ENCODE data around the gene MSI2.
"Not testable (repeated sequence)": the region's sequence is repeated elsewhere in the genome, so short reads cannot be mapped to it uniquely, and the experiment has no call there.

MSI2 gene

DNA sequence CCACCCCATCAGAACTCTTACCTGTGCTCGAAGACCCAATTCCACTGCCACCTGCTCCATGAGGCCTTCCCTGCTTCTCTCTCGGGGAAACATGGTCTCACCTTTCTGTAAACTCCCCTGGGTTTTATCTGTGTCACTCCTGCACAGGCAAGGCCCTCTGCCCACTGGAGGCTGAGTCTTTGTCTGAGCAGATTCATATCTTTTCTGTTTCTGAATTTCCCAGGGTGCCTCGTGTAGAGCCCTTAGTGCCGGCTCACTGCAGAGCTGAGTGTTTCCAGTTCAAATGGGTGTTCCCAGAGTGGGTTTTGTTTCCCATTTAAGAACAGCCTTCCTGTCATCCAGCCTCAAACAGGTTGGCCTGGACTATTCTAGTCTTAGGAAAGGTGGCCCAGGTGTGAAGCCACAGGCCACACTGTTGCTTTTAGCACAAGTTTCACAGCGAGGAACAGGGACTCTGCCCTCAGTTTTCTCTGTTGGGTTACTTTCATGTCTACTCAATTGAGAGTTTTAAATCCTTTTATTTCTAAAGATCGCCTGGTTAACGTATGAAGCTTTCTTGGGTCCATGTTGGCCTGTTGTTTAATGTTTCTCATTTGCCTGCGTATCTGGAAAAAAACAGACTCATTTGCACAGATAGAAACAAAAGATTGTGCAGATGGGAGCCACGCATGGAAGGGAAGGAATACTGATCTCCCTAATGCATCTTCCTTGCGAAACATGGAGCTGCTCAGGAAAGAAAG lies 228.7 kb downstream of the MSI2 start:
- no peak for DNase-seq (ENCODE audit: low read depth in 2 of 2)

DNA sequence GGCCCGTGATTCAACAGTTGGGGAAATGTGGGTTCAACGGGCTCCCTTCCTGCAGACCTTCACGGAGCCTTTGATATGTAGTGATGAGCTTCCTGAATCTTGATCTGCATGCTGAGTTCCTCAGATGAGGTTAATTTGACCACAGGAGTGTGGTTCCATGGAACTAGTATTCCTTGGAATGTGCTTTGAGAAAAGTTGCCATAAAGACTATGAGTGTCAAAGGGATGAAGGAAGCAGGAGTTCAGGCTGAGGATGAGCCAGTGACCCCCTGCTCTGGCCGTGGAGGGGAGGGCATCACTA lies 229.2 kb downstream of the MSI2 start:
- DNase-seq (ENCODE audit: low read depth in 2 of 2) = no peak

DNA sequence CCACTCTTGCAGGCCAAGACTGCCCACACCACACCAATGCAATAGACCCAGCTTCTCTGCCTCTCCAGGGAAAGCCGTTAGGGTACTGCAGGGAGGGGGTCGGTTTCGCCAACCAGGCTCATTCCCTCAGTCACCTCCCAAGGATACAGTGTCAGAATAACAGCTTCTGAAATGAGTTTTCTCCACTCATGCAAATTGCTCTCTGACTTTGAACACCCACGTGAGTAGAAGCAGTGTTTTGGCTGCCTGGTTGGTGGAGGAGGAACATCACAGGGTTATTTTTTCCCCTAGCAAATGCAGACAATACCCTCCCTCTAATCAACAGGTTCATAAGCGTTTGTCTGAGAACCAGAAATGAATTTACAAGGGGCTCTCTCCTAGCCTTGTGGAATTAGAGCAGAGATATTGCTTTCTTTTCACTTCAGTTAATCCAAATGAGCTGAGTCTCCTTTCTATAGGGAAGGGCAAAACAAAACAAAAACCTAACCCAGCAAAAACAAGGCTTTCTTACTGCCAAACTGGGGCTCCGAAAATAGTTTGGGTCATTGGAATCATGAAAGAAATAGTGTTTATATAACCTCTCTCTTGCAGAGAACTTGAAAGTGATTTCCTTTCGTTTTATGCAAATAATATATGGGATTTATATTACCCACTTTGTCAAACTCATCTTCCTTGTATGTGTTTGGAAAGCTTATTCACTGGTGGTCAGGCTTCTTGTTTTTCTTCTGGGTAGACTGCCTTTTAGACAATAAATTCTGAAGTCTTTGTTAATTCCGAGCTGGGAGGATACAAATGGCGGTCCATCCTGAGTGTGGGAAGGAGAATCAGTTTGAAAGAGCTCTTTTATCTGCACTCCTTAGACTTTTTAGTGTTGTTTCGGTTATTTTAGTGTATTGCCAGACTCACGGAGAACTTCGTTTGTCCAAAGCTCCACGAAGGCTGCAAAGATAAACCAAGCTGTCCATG lies 229.9 kb downstream of the MSI2 start:
- no peak for DNase-seq (ENCODE audit: low read depth in 2 of 2)

DNA sequence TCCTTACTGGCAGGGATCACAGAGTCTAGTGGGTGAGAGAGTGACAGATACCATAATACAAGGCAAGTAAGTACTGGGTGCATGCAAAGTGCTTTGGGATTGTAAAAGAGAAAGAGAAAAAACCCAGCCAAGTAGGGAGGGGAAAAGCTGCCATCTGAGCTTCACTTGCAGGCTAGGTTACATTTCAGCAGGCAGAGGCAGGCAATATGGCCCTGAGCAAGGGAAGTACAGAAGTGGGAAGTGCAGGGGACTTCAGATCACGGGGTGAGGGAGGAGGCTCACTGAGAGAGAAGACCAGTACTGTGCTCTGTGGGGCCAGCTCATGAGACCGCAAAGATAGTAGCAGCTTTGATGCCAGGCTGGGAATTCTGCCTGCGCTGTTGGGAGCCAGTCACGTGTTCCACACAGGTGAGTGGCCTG lies 230.6 kb downstream of the MSI2 start:
- DNase-seq (ENCODE audit: low read depth in 2 of 2) = no peak

DNA sequence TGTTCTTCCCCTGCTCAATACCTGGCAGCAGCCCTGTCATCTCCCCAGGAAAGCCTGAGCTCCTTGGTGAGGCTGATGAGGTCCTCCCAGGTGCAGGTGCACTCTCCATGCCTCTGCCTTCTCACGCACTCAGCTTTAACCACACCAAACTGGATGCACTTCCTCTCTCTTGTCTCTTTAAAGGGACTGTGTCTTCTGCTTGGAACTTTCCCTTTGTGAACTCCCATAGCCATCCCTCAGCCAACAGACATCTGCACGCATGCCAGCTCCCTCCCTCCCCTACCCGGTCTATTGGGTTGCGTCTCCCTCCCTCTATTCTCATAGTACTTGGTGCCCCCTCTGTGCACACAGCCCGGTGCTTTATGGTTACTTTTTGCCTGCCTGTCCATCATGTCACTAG lies 231.2 kb downstream of the MSI2 start:
- no peak for DNase-seq (ENCODE audit: low read depth in 2 of 2)

DNA sequence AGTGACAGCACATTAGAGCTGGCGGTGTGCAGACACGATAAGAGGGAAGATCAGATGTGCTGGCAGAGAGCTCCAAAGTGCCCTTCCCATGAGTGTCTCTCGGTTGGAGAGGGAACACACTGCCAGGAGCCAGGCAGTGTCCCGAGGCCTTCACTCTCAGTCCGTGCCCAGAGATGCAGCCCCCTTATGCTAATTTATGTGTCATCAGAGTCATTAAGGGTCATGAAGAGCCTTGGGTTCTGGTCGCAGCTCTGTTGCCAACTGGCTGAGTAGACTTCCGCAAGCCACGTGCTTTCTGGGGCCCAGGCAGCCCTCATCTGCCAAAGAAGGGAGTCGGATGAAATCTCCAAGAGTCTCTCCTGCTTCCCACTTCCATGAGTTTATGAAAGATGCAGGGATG lies 232.5 kb downstream of the MSI2 start:
- DNase-seq (ENCODE audit: low read depth in 2 of 2) = no peak

DNA sequence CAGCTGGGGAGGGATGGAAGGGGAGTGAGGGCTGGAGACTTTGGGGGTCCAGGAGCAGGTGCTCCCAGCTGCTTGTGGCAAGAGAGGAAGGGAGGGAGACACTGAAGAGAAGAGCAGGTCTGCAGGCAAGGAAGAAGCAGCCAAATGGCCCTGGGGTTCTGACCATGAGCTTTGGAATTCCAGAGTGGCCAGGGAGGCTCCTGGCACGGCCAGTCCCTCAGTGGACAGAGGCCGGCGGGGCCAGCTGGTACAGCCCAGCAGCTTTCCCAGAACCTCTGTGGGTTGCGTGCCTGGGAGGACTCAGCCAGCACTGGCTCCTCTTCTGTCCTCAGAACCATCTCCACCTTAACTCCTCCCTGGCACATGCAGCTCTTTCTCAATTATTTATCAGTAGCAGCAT lies 233.0 kb downstream of the MSI2 start:
- DNase-seq (ENCODE audit: low read depth in 2 of 2) = no peak

DNA sequence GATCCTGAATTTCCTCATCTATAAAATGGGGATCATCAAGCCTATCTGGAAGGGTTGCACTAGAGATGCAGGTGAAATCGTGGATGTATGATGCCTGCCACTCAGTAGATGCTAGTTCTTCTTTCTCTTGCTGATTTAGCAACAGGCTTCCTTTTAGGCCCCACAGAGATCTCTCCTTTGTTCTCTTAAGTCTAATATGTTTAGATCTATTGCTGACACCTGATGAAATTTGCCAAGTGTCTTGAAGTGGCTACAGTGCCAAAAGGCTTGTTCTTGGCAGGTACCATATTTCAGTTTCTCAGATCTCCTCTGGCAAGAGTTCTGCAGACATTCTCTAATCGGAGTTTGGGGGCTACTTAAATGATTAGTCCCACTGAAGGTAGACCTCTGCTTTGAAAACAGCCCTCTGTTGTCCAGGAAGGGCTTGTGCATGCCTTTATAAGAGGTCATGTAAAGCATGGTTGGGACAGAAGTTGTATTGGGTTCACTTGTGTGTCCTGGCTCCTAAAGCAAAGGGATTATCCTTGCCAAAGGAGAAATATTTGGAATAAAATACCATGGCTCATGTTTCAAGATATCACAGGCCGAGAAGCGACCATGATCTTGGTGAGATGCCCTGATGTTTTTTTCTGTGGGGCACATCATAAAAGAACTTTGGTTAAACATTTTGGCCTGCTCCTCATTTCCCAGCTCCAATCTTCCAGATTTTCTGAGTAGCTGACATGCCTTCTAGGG lies 234.0 kb downstream of the MSI2 start:
- no peak for DNase-seq (ENCODE audit: low read depth in 2 of 2)

DNA sequence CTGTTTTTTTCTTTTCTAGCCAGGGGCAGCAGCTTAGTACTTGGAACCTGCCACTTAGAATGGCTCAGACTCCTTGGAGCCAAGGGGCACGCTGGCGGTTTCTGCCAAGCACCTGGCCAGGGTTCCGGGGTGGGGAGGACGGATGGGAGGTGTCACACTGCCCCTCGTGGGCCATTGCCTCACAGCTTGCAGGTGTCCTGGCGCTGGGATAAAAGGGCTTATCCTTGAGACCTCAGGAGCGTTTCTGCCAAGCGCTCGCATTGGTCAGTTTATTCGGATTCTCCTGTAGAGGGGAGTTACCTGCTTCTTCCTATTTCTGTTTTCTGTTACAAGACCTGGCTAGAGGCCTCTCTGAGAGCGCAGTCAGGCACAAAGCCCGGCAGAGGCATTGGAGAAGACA lies 234.6 kb downstream of the MSI2 start:
- DNase-seq (ENCODE audit: low read depth in 2 of 2) = no peak

DNA sequence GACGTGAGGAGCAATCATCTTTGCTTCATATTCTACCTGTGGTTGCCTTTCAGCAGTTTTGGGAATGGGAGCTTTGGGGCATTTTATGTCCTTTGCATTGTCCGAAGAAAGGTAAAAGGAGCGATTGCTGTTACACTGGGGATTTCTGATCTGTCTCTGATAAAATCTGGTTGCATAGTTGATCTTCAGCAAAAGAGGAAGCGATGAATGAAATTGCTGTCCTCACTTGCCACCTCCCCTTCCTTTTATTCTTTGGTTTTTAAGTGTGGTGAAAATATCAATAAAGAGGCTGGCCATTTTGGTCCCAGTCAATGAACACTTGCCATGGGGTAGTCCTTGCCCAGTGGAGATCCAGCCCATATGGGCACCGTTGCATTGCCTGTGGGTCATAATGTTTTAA lies 236.8 kb downstream of the MSI2 start:
- DNase-seq (ENCODE audit: low read depth in 2 of 2) = no peak

DNA sequence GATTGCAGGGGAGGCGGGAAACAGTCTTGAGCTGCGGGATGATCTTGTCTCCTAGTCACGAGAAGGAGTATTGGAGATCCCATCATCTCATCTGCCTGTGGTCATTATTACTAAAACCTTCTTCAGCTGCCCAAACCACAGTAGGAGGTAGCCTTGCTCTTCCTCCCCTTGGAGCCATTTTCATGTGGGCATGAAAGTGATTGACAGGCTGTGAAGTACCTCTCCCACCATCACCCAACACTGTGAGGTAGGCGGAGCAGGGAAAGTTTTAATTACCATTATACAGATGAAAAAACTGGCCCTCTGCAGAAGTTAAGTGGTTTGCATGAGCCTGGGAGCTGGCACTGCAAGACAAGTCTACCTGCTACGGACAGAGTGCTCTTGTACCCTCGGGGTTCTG lies 237.3 kb downstream of the MSI2 start:
- DNase-seq (ENCODE audit: low read depth in 2 of 2) = no peak

DNA sequence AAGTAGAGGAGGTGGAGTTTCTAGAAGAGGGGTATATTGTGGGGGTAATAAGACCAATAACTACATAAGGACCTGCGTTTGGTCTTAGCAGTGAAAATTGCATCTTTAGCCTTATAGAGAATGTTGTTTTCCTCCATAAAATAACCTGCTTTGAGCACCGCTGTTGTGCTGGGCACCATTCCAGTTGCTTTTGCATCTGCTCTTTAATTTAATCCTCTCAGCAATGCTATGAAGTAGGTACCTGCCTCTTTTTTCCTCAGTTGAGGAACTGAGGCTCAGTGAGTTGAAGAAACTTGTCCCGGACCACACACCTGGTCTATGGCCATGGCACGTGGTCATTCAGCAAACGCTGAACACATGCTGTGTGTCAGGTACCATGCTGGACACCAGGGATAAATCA lies 238.1 kb downstream of the MSI2 start:
- no peak for DNase-seq (ENCODE audit: low read depth in 2 of 2)

DNA sequence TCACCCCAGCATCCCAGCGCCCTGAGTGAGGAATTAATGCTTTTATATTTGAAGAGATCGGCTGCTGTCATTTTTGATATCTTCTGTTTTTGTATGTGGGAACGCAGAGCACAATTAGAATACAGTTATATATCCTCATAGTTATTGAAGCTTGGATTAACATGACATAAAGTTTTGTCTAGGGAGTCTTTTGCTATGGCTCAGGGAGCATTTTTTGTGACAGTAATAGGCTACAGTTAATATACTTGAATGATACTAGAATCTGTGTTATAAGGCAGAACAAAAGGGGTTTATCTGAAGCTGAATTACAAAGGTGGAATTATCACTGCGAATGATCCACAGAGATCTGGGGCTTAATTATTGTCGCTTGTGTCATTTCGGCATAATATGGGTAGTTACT lies 239.4 kb downstream of the MSI2 start:
- no peak for DNase-seq (ENCODE audit: low read depth in 2 of 2)

DNA sequence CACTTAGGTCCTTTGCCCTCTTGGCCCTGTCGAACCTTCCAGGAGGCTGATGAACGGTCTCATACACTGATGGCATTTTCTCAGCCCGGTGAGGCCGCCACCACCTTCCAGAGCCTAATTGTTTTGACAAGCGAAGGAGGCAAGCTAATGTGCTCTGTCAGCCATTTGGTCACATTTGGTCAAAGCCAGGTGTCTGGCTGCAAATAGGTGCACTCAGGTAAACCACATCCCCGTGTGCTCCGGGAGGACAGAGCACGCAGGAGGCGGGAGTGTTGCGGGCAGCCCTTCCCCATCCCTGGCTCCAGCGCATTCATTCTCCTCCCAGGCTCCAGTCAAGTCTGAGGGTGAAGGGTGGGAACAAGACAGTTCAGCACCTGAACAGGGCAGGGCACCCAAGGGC lies 240.1 kb downstream of the MSI2 start:
- no peak for DNase-seq (ENCODE audit: low read depth in 2 of 2)

DNA sequence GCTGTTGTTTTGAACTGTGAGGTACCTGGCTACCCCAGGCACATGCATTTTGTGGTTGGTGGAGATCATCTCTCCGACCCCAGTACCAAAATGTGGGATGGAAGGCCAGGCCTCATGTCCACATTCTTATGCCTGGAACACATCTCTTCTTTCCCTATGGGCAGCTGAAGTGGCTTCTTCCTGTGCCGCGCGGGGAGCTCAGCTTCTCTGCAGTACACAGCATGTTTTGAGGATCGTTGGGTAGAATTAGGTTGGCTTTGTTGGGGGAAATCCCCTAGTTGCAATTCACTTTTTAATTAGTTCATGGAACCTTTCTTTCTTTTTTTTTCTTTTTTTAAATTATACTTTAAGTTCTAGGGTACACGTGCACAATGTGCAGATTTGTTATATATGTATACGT lies 242.1 kb downstream of the MSI2 start:
- DNase-seq (ENCODE audit: low read depth in 2 of 2) = no peak

DNA sequence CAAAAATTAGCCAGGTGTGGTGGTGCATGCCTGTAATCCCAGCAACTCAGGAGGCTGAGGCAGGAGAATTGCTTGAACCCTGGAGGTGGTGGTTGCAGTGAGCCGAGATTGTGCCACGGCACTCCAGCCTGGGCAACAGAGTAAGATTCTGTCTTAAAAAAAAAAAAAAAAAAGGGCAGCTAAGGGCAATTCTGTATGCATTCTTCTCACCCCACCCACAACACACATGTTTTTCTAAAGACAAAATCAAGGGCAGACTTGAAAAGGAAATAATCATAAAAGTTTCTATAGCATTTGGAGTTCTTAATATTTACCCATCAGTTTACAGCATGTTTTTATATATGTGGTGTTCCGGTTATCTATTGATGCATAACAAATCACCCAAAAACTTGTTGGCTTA lies 242.9 kb downstream of the MSI2 start:
- not testable (repeated sequence) for DNase-seq (ENCODE audit: low read depth in 2 of 2)

DNA sequence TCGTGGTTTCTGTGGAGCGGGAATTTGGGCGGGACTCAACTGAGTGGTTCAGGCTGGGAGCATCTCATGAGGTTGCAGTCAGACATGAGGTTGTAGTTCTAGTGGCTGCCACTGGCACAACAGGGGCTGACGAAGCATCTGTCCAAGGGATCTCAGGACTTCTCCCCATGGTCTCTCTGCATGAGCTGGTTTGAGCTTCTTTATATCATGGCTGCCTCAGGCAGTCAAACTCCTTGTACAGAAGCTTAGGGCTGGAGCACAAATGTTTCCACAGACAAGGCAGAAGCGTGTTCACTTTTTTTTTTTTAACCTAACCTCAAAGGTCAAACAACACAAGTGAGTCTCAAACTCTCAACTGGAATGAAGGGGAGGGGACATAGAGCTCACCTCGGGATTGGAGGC lies 243.3 kb downstream of the MSI2 start:
- DNase-seq (ENCODE audit: low read depth in 2 of 2) = no peak

DNA sequence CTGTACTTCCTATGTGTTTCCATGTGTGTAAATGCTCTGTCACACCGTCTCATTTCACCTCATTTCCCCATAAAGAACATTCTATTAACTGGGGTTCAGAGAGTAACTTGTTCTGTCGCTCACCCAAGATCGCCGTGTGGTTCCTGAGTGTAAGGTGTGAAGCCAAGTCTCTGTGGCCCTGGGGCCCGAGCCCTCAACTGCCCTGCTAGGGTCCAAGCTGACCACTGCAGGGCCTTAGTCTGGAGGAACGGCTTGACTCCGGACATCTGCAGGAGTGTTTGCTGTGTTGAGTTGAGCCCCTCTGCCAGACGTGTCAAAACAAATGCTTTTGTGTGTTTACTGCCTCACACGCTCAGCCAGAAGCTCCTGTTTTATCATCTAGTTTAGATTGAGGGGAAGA lies 244.7 kb downstream of the MSI2 start:
- no peak for DNase-seq (ENCODE audit: low read depth in 2 of 2)

DNA sequence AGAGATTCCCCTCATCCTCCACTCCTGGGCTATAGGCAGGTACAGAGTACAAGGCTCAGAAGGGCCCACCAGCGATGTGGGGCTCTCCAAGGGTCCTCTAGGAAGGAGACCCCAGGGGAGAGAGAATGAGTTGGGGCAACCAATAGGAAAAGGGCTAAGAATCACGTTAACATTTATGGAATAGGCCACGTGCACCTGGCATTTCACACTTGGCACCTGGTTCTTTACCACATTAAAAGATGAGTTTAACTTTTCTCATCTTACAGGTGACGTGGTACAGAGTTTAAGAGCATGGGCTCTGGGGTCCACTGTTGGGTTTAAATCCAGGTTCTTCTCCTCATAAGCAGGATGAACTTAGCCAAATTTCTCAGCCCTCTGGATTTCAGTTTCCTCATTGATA lies 245.7 kb downstream of the MSI2 start:
- DNase-seq (ENCODE audit: low read depth in 2 of 2) = no peak

DNA sequence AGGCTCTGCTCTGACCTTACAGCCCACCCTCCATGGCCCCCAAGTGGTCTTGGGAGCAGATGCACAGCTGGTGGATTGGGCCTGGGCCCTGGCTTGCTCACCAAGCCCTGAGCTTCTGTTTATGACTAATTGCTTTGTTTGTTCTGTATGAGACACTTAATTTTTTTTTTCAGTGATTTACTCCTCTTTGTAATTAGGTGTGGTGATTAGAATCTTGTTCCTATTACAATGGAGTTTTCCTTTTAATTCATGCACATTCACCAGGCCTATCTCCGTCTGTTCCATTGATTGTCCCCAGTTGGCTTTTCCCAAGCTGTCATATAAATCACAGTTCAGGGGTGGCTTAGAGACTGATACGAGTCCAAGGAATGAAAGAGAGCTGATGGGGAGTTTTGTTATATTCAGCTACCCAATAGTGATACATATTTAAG lies 246.5 kb downstream of the MSI2 start:
- DNase-seq (ENCODE audit: low read depth in 2 of 2) = no peak

DNA sequence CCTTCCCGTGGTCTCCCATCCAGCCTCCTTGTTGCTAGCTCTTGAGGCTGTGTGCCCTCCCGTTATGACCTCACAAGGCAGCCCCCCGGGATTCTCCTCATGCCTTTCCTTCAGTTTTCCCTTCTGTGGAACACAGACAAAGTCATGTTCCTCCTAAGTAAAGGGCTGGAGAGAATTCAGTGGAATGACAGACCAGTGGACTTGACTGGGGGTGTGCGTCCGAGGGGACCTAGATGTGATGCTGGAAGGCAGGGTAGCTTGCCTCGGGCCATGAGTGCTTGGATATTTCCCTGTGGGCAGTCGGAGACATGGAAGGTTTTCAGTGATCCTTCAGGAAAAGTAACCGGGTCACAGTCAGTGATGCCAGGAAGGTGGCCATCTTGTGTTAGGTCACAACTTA lies 247.9 kb downstream of the MSI2 start:
- DNase-seq (ENCODE audit: low read depth in 2 of 2) = no peak

All from stimulated activated CD4-positive, alpha-beta T cell treated with anti-CD3 and anti-CD28 coated beads, Interleukin-1b, Interleukin-23, amount 100 ng/mL, for 1 hour (primary cell).